A673 (cell line): ENCODE results near the gene ING4.

Experiments used
- CTCF ChIP-seq: fragments of 300-800, 200-600 bp; sonication (generic); conservative IDR thresholded peaks from 2 replicates; pipeline ENCODE4 v1.5.1; 2017; ENCODE audit warnings: low read depth, mild to moderate bottlenecking, antibody characterized with exemption, low read length, moderate library complexity, mixed read lengths
- EZH2 ChIP-seq: fragments of 200-600 bp; sonication (generic); IDR thresholded peaks from 2 replicates; pipeline ENCODE4 v1.6.1; 2017; ENCODE audit warnings: borderline replicate concordance, low read depth, mild to moderate bottlenecking, mixed read lengths, antibody characterized with exemption, low read length; ENCODE audit not compliant: poor library complexity, severe bottlenecking

- no peak for TF ChIP-seq CTCF
- TF ChIP-seq EZH2: no peak
Observed at GRCh38 chr12:6605421-6606330, 57.2 kb downstream of the ING4 start.
